Measurements from ENCODE around the gene CDH23. TPM values are rescaled to one million over a fixed set of nuclear protein-coding genes. Genes with fewer than 3 reads are reported as not detected.

Gene CDH23
- total and polyA plus RNA-seq, 2 experiments from 2014 or later = 0.08 TPM; not detected in 1

- in situ Hi-C loops (cut with MboI) = no loop called here
- H3K9me3 ChIP-seq (ENCODE audit: low read depth) = no peaks in the 10 kb centered on the region
- H3K4me3 ChIP-seq = no peak overlapping the region
- no peak overlapping the region for H3K4me2 ChIP-seq (ENCODE audit: unreplicated experiment)
- 95% methylated on average over 20 of the region's 20 CpGs for WGBS, 2 experiments (ENCODE audit: low coverage in 1 of 2, low lambda C conversion rate in 2 of 2, missing lambda C conversion rate in 2 of 2)
- no peaks in the 10 kb centered on the region for H3K79me2 ChIP-seq (ENCODE audit: insufficient read depth)
- H3K9me2 ChIP-seq (ENCODE audit: insufficient read depth) = no peaks in the 10 kb centered on the region
- H3K9ac ChIP-seq = no peak overlapping the region
- H3K27ac ChIP-seq = no peak overlapping the region
- H4K20me1 ChIP-seq (ENCODE audit: insufficient read depth) = no peaks in the 10 kb centered on the region
- peaks cover 12% of the 10 kb centered on the region; the same call in 1 of the 2 replicates for H3F3A ChIP-seq (ENCODE audit: insufficient read depth)
- DNase-seq = no peak
- no peaks in the 10 kb centered on the region for H3K36me3 ChIP-seq (ENCODE audit: low read depth)
- TF ChIP-seq EZH2phosphoT487 (IDR thresholded peaks at IDR 0.05; ENCODE audit: insufficient read depth, low read depth) (no peak), EZH2 (IDR thresholded peaks at IDR 0.05; ENCODE audit: insufficient read depth, poor library complexity, severe bottlenecking) (no peak)
- no peaks in the 10 kb centered on the region for H3K27me3 ChIP-seq (replicated peaks; ENCODE audit: insufficient read depth)
- no peak overlapping the region for H2AFZ ChIP-seq
- H3K4me1 ChIP-seq (ENCODE audit: insufficient read depth) = peaks cover 22% of the 10 kb centered on the region
Observed at GRCh38 chr10:71715860-71716259, 319.1 kb downstream of the CDH23 start.

GRCh38 chr10:71716426-71716825, 319.7 kb downstream of the CDH23 start:
- H3K4me3 ChIP-seq = no peak overlapping the region
- peaks cover 22% of the 10 kb centered on the region for H3K4me1 ChIP-seq (ENCODE audit: insufficient read depth)
- 77 to 84% methylated on average over 5 of the region's 5 CpGs for WGBS, 2 experiments (ENCODE audit: low coverage in 1 of 2, low lambda C conversion rate in 2 of 2, missing lambda C conversion rate in 2 of 2)
- H3K9me2 ChIP-seq (ENCODE audit: insufficient read depth) = no peaks in the 10 kb centered on the region
- no peaks in the 10 kb centered on the region for H4K20me1 ChIP-seq (ENCODE audit: insufficient read depth)
- no peak overlapping the region for H3K9ac ChIP-seq
- no peak for DNase-seq
- no peaks in the 10 kb centered on the region for H3K36me3 ChIP-seq (ENCODE audit: low read depth)
- in situ Hi-C loops (cut with MboI) = no loop called here
- no peak overlapping the region for H3K4me2 ChIP-seq (ENCODE audit: unreplicated experiment)
- TF ChIP-seq EZH2phosphoT487 (IDR thresholded peaks at IDR 0.05; ENCODE audit: insufficient read depth, low read depth) = no peak
- no peak for TF ChIP-seq EZH2 (IDR thresholded peaks at IDR 0.05; ENCODE audit: insufficient read depth, poor library complexity, severe bottlenecking)
- H3K27me3 ChIP-seq (replicated peaks; ENCODE audit: insufficient read depth) = no peaks in the 10 kb centered on the region
- no peaks in the 10 kb centered on the region for H3K79me2 ChIP-seq (ENCODE audit: insufficient read depth)
- H2AFZ ChIP-seq = no peak overlapping the region
- peaks cover 12% of the 10 kb centered on the region; the same call in 1 of the 2 replicates for H3F3A ChIP-seq (ENCODE audit: insufficient read depth)
- no peaks in the 10 kb centered on the region for H3K9me3 ChIP-seq (ENCODE audit: low read depth)
- no peak overlapping the region for H3K27ac ChIP-seq

- H3K4me3 ChIP-seq = no peak overlapping the region
- no peak overlapping the region for H3K4me2 ChIP-seq (ENCODE audit: unreplicated experiment)
- H3K27ac ChIP-seq = no peak overlapping the region
- H4K20me1 ChIP-seq (ENCODE audit: insufficient read depth) = no peaks in the 10 kb centered on the region
- H3K4me1 ChIP-seq (ENCODE audit: insufficient read depth) = peaks cover 22% of the 10 kb centered on the region
- H3K36me3 ChIP-seq (ENCODE audit: low read depth) = no peaks in the 10 kb centered on the region
- H3K9me2 ChIP-seq (ENCODE audit: insufficient read depth) = no peaks in the 10 kb centered on the region
- H3K9ac ChIP-seq = no peak overlapping the region
- no peaks in the 10 kb centered on the region for H3K9me3 ChIP-seq (ENCODE audit: low read depth)
- no peaks in the 10 kb centered on the region for H3K27me3 ChIP-seq (replicated peaks; ENCODE audit: insufficient read depth)
- TF ChIP-seq EZH2 (IDR thresholded peaks at IDR 0.05; ENCODE audit: insufficient read depth, poor library complexity, severe bottlenecking) (no peak), EZH2phosphoT487 (IDR thresholded peaks at IDR 0.05; ENCODE audit: insufficient read depth, low read depth) (no peak)
- WGBS, 2 experiments (ENCODE audit: low coverage in 1 of 2, low lambda C conversion rate in 2 of 2, missing lambda C conversion rate in 2 of 2) = 84 to 93% methylated on average over 4 of the region's 4 CpGs
- H3K79me2 ChIP-seq (ENCODE audit: insufficient read depth) = no peaks in the 10 kb centered on the region
- DNase-seq = no peak
- H3F3A ChIP-seq (ENCODE audit: insufficient read depth) = peaks cover 12% of the 10 kb centered on the region; the same call in 1 of the 2 replicates
- H2AFZ ChIP-seq = no peak overlapping the region
- in situ Hi-C loops (cut with MboI) = no loop called here
Observed at GRCh38 chr10:71717056-71717455, 320.3 kb downstream of the CDH23 start.

GRCh38 chr10:71717551-71717951, 320.8 kb downstream of the CDH23 start:
- H3K9me3 ChIP-seq (ENCODE audit: low read depth) = no peaks in the 10 kb centered on the region
- H3K27ac ChIP-seq = no peak overlapping the region
- no peak overlapping the region for H2AFZ ChIP-seq
- no peak for TF ChIP-seq EZH2 (IDR thresholded peaks at IDR 0.05; ENCODE audit: insufficient read depth, poor library complexity, severe bottlenecking)
- TF ChIP-seq EZH2phosphoT487 (IDR thresholded peaks at IDR 0.05; ENCODE audit: insufficient read depth, low read depth) = no peak
- no peak overlapping the region for H3K4me3 ChIP-seq
- no peak overlapping the region for H3K4me2 ChIP-seq (ENCODE audit: unreplicated experiment)
- H3K36me3 ChIP-seq (ENCODE audit: low read depth) = no peaks in the 10 kb centered on the region
- peaks cover 22% of the 10 kb centered on the region for H3K4me1 ChIP-seq (ENCODE audit: insufficient read depth)
- H3K27me3 ChIP-seq (replicated peaks; ENCODE audit: insufficient read depth) = no peaks in the 10 kb centered on the region
- no peak for DNase-seq
- no peaks in the 10 kb centered on the region for H3K79me2 ChIP-seq (ENCODE audit: insufficient read depth)
- peaks cover 12% of the 10 kb centered on the region; the same call in 1 of the 2 replicates for H3F3A ChIP-seq (ENCODE audit: insufficient read depth)
- H3K9me2 ChIP-seq (ENCODE audit: insufficient read depth) = no peaks in the 10 kb centered on the region
- H3K9ac ChIP-seq = no peak overlapping the region
- WGBS, 2 experiments (ENCODE audit: low coverage in 1 of 2, low lambda C conversion rate in 2 of 2, missing lambda C conversion rate in 2 of 2) = 56 to 60% methylated on average over 2 of the region's 2 CpGs
- no peaks in the 10 kb centered on the region for H4K20me1 ChIP-seq (ENCODE audit: insufficient read depth)
- in situ Hi-C loops (cut with MboI) = no loop called here

All from GM23248 (cell line).